SKM-1 (cell line): Measurements from ENCODE around the gene FLAD1.
"Not testable (repeated sequence)": the region's sequence is repeated elsewhere in the genome, so short reads cannot be mapped to it uniquely, and the experiment has no call there.

Experiments used
- DNase-seq: peaks from one replicate; lab custom pipeline; 2025; ENCODE audit not compliant: unreplicated experiment; lab: John Stamatoyannopoulos, UW

FLAD1 gene

DNA sequence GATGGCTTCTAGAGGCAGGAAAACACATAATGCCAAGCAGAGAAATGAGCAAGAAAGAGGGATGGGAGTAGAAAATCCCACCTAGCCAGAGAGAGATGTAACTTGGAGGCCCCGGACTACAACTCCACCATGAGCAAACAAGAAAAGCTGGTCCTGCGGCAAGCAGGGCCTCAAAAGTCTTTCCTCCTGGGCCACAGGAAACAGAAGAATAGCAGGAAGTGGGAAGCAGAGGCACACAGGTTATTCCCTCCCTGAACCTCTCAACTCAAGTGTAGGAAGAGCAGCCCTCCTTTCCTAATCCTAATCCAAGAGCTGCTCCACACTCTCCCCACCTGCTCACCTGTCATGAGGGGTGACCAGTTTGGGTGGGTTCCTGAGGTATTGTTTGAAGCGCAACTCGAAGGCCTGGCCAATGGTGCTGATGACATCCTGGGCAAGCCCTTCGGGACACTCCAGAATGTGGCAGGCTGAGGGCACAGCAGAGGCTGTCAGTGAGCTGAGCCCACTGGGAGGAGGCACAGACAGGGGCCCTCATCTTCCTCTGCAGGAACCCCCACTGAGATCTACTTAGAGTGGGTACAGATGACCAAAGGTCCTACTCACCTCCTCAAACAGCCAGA is 15.7 kb upstream of the FLAD1 start:
- DNase-seq = no peak

DNA sequence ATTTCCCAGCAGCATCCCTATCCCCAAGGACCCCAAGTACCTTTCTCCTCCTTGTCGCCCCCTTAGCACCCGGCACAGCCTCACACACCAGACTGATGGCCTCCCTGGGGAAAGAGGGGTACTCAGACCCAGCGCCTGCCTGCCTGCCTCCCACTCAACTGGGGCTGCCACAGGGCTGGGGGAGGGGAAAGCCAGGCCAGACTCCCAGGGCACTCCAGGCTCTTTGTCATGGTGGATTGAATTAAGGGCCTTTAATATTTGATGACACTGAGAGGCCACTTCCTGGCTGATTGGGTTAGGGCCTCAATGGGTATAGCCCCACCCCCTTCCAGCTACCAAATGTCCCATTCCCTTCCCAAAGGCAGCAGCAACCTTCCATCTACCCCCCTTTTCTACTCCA is 14.4 kb upstream of the FLAD1 start:
- no peak for DNase-seq

DNA sequence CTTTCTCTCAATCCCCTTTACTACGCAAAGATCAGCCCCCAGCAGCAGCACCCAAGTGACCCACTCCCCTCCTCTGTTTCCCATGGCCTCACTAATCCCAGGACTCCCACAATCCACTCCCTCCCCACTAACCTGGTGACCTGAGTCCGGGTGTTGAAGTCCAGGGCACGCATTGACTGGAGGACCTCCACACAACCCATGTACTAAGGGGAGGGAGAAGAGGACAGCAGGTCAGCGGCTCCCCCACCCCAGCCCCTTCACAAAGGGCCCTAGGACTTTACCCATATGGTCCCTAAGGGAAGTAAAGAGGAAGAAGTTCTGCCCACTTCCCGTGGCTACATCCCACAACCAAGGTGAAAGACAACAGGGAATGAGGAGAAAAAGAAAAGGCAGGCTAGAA is 13.9 kb upstream of the FLAD1 start:
- no peak for DNase-seq

DNA sequence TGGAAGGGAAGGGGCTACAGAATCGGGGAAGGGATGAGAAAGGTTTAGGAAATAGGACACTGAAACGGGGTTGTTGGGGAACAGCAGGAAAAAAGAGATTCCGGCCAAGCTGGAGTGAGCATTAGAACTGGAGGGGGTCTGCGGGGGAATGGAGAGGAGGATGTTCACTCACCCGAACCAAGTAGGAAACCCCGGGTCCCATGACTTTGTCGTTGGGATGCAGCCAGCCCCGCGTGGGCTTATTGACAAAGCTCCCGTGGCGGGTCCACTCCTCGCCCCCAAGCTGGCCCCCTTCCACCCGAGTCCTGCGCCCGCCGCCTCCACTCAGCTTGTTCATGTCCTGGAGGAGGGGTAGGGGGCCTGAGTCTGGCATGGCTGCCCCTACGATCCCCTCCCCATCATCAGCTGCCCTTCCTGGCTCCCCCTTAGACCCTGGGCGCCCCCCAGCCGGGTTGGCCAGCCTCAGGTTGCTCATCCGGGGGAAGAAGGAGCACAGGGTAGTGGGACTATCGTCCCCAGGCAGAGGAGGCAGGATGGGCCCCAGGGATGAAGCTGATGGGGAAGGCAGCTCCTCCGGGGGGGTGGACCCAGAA is 13.2 kb upstream of the FLAD1 start:
- no peak for DNase-seq

DNA sequence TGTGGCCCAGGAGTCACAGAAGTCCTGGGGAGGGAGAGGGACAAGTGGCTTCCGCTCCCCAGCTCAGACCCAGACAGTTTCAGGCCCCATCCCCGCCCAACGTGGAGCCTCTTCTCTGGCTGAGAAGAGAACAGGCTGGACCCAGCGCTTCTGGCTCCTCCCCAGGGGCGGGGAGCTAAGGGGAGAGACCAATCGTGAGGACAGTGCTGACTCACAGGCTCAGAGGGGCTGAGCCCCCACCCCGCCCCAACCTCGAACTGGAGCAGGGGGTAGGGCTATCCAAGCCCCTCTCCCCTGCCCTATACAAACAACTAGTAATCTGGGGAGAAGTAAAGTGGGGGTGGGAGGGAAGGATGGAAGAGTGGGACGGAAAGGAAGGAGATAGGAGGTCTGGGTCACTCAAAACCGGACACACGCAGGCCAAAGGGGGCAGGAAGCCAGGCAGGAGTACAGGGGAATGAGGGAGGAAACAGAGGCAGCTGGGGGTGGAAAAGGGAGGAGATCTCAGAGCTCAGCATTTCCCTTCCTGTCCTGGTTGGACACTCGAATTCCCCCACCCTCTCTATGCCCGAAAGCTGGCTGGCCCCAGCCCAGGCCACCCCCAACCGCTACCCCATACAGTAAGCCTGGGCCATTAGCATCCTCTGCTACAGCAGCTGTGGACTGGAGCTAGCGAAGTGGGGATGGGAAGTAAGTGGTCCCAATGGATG is 12.4 kb upstream of the FLAD1 start, which contains the start of gene SHC1:
Gene SHC1, minus strand, starts transcription at position 117 of the 710 bp plus-strand sequence. CDS start 221 bp downstream, outside the sequence.
- DNase-seq = no peak

DNA sequence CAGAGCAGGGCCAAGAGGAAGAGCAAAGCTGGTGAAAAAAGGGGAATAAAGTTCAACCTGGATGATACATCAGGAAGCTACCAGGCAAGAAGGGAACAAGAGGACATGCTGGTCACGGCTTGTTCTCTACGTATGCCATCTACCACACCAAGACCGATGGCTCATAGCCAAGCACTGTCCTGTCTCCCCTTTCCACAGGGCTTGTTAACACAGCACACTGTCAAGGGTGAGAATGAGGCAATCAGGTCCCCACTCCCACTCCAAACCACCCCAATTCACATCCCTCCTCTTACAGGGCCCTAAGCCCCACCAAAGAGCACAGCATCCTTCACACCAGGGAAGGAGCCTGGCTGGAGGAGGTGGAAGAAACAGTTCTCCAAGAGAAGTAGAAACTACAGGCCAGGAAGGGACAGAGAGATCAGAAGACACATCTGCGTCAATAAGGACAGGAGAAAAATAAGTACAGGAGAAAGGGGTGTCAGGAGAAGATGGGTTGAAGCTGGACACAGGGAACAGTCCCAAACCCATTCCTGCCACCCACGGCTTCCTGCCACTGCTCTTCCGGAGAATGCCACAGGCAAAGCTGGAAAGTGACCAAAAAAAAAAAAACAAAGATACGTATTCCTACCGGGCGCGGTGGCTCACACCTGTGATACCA is 11.7 kb upstream of the FLAD1 start:
- no peak for DNase-seq

DNA sequence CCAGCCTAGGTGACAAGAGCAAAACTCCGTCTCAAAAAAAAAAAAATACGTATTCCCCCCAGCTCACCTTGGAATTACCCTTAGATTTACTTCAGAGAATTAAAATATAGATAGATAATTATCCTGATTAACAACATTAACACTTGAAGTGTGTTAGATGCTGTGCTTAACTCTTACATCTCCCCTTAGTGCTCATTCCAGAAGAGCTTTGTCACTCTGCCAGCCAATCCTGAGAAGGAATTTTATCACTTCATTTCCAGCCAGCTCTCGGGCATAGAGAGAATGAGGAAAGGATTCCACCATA is 11.0 kb upstream of the FLAD1 start:
- DNase-seq = no peak

DNA sequence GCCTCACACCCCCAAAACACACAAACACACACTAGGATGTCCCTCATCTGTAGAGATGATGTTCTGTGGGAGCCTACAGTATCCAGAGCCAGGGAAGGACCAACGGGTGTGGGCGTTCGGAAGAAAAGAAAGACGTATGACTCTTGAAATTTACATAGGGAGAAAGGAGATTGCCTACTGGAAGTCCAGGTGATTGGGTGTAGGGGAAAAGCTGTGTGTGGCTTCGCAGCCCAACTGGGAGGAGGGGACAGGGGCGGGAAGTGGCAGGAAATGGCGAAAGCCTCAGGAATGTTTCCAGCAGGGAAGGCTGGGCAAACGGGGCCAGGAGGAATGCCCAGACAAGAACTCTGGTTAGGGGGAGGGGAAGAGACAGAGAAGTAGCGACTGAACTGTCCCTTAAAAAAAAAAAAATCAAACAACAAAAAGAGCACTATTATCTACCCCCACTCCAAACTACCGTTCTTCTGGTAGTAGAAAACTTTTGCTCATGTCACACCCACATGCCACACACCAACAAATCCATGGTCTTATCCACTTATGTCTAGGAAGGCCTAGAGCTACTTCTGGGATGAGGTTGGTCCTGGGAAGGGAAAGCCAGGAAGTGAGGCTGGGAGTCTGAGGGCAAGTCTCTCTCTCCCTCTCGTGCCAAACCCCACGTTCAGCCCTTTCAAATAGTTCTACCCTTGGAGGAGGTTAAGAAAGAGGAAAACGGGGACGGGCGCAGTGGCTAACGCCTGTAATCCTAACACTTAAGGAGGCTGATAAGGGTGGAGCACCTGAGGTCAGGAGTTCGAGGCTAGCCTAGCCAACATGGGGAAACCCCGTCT is 10.4 kb upstream of the FLAD1 start:
- no peak for DNase-seq

DNA sequence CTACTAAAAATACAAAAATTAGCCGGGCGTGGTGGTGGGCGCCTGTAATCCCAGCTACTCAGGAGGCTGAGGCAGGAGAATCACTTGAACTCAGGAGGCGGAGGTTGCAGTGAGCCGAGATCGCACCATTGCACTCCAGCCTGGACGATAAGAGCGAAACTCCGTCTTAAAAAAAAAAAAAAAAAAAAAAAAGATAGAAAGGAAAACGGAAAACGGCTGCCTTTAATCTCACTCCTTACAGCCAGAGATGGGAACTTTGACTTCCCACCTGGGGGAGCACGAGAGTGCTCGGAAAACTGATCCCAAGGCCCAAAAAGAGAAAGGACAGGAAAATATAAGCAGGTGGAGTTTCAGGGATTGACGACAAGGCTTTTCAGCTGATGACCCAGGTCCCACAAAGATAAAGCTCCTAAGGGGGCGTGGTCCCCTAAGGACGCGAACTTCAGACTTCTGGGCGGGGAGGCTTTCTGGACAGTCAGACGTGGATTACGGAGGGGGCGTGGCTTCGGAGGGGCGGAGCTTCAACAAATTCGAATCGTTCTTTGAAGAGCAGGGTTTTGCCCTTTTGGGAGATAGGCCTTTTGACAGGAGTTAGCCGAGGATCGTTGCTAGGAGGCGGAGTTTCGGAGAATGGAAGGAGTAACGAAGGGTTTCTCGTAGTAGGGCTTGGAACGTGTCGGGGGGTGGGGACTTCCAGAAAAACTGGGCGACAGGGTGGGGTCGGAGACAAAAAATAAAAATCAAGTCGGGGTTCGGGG is 9.6 kb upstream of the FLAD1 start:
- DNase-seq = peak; percentile 98

DNA sequence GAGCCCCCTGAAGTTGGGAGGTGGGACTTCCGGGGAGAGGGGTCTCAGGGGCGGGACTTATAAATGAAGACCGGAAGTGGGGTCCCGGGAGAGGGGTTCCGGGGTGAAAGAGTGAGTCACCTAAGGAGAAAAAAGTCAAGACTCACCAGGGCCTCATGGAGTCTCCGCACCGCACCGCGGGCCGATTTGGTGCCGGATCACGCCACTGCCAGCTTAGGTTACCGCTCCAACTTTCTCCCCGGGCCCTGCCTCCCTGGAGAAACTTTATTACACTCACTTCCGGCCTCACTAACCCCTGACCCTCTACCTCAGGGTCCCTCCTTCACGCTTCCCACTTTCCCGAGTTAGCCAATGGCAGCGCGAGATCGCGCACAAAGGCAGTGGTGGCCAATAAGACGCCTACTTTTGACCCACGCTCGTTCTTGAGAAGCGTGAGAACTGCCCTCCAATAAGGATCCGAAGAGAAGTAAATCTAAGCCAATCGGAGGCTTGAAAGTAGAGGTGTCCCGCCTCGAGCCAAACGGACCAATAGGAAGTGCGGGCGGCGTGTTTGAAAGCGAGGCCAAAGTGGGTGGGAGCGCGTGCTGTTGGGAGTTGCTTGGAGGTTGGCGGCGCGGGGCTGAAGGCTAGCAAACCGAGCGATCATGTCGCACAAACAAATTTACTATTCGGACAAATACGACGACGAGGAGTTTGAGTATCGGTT is 8.9 kb upstream of the FLAD1 start, which contains the start of gene CKS1B:
Gene CKS1B, plus strand, starts transcription at position 580 of the 706 bp plus-strand sequence. Its CDS starts 65 bp downstream, at position 645.
- DNase-seq = peak; percentile 100

DNA sequence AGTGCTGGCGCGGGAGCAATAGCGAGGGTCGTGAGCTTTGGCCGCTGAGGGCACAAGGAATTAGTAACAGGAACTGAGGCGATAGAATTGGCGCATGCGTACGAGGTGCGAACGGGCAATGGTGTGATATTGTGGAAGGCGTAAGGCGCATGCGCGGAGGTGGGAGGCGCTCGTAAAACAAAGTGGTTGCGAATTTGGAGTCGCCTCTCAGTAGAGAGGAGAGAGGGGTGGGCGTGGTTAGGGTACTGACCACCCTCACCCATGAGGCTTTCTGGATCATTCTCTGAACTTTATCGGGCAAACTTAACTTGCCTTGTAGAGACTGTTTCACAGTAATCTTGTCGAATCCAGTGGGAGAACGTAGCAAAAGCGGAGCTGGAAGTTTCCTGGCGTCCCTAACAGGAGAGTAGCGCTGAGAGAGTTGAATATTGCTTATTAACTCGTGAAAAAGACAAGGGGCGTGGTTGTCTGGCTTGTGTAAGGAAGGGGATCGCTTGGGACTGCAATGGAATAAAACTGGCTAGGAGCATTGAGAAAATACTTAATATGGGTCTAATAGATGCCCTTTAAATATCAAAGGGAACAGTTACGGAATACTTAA is 8.2 kb upstream of the FLAD1 start:
- DNase-seq = peak; percentile 99

DNA sequence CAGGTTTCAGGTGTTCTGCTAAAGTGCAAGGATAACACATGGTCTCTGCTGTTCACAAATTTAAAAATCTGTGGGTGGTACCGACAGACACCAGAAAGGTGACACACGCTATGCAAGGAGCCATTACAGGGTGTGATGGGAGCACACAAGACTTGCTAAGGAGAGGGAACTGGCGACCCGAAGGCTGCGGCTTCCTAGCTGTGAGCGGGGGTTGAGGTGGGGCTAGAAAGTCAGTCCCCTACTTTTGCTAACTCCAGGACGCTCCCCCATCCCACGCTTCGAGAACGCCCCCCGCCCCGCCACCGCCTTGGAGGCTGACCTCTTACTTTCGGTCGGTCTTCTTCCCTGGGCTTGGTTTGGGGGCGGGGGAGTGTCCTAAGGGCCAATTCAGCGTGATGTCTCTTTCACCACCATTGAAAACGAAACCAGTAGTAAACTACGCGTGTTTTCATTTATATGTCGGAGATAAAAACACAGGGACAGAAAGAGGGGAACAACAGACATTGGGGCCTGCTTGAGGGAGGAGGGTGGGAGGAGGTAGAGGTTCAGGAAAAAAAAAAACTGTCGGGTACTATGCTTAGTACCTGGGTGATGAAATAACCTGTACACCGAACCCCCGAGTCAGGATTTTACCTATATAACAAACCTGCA is 7.6 kb upstream of the FLAD1 start:
- DNase-seq = no peak

DNA sequence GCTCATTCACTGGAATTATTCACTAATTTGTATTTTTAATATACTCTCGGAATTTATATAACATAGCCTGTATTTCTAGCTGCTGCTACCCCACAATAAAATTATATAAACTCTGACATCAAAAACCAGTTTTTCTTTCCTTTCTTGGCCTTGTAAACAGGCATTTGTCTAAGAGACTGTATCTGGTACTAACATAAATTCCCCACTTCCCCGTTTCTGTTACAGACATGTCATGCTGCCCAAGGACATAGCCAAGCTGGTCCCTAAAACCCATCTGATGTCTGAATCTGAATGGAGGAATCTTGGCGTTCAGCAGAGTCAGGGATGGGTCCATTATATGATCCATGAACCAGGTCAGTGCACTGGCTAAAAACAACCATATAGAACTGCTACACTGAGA is 5.4 kb upstream of the FLAD1 start:
- DNase-seq = not testable (repeated sequence)

DNA sequence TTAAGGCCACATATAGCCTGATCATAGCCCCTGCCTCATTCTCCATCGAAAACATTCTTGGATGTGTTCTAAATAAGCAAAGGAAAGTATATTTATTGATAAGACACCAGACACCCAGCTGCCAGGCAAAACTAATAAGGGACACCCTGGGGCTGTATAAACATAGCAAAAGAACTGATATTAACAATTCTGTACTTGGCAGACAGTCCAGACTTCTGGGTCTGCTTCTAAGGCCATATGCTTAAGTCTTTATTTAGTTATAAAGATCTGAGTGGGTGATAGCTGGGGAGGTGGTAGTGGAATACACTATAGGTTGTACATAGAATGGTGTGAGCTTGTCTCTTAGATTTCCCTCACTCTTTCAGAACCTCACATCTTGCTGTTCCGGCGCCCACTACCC is 4.8 kb upstream of the FLAD1 start:
- DNase-seq = no peak

DNA sequence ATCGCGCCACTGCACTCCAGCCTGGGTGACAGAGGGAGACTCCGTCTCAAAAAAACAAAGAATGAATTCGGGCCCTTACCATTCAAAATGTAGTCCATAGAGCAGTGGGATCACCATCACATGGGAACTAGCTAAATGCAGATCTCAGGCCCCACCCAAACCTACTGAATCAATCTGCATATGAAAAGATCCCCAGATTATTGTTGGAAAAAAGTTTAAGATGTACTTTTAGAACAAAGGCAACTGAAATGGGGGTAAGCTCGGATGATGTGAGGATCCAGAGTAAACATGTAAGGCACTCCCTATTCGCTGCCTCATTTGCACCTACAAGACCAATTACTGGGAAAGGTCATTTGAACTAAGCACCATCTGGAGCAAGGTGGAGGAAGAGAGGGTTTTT is 803 bp upstream of the FLAD1 start:
- DNase-seq = no peak

DNA sequence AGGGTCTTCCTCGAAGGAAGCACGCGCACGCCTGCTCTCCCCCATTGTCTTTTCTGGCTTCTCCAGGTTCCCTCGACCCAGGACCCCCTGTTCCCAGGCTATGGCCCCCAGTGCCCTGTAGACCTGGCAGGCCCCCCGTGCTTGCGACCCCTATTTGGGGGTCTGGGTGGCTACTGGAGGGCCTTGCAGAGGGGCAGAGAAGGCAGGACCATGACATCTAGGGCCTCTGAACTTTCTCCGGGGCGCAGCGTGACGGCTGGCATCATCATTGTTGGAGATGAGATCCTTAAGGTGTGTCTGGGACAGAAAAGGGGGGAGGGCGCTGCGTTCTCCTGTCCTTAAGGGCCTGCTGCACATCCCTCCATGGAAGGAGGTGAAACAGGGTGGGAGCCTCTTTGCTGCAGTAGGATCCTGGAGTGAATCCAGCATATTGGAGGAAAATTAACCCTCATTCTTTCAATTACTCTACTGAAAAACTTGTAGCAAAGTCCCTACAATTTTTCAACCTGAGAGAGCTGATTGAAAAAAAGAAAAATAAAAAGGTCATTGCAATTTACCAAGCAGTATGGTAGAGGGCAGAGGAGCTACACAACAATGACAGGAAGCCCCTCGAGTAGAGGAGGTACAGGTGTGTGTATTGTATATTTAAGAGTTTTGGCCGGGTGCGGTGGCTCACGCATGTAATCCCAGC is 777 bp downstream of the FLAD1 start:
- no peak for DNase-seq

DNA sequence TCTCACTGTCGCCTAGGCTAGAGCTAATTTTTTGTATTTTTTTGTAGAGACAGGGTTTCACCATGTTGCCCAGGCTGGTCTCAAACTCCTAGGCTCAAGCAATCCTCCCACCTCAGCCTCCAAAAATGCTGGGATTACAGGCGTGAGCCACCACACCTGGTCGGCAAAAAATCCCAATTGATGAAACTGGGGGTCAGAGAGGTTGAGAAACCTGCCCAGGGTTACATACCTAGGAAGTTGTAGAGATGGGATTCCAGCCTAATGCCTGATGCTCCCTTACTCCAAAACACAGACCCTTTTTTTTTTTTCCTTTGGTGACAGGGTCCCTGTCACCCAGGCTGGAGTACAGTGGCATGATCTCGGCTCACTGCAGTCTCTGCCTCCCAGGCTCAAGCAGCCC is 3.6 kb downstream of the FLAD1 start:
- not testable (repeated sequence) for DNase-seq

DNA sequence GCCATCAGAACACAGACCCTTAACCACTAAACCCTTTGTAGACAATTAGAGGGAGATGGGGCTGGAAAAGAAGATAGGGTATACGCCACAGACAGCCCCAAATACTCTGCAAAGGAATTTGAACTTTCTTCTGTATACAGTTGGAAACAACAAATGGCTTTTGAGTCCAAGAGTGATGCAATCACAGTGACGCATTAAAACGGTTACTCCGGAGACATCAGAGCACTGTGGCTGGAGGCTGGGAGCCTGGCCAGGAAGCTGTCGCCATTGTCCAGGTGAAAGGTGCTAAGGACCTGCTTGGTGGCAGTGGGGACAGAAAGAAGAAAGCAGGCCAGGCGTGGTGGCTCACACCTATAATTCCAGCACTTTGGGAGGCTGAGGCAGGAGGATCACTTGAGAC is 4.2 kb downstream of the FLAD1 start:
- no peak for DNase-seq
